HG02798 (cell line): ENCODE data around the gene AEBP1.

Experiments used
- ATAC-seq: cut with Tn5 transposase; IDR thresholded peaks from one replicate; pipeline ENCODE4 v1.9.1; 2021; ENCODE audit warnings: mild to moderate bottlenecking; ENCODE audit not compliant: unreplicated experiment, poor library complexity

The AEBP1 gene

GRCh38 chr7:44082541-44083207 lies 21.5 kb upstream of the AEBP1 start:
- ATAC-seq = peak; percentile 96

GRCh38 chr7:44083796-44084195 lies 20.3 kb upstream of the AEBP1 start:
- ATAC-seq = no peak

- ATAC-seq = no peak
Measured at GRCh38 chr7:44084701-44085100, 19.4 kb upstream of the AEBP1 start.

GRCh38 chr7:44085546-44085945 lies 18.6 kb upstream of the AEBP1 start:
- no peak for ATAC-seq

- ATAC-seq = no peak
Measured at GRCh38 chr7:44086627-44087026, 17.5 kb upstream of the AEBP1 start.

- no peak for ATAC-seq
Measured at GRCh38 chr7:44087911-44088838, 16.0 kb upstream of the AEBP1 start.

GRCh38 chr7:44093102-44093641 lies 11.0 kb upstream of the AEBP1 start:
- no peak for ATAC-seq

- ATAC-seq = no peak
Measured at GRCh38 chr7:44094365-44094764, 9.8 kb upstream of the AEBP1 start.

GRCh38 chr7:44094883-44095592 lies 9.1 kb upstream of the AEBP1 start:
- ATAC-seq = no peak

- no peak for ATAC-seq
Measured at GRCh38 chr7:44095781-44096180, 8.4 kb upstream of the AEBP1 start.

- ATAC-seq = no peak
Measured at GRCh38 chr7:44096326-44096881, 7.7 kb upstream of the AEBP1 start.

- ATAC-seq = peak; percentile 62
Measured at GRCh38 chr7:44097064-44097932, 6.8 kb upstream of the AEBP1 start.

GRCh38 chr7:44098092-44099068 lies 5.8 kb upstream of the AEBP1 start:
- no peak for ATAC-seq

- no peak for ATAC-seq
Measured at GRCh38 chr7:44099669-44100068, 4.5 kb upstream of the AEBP1 start.

GRCh38 chr7:44100458-44101302 lies 3.5 kb upstream of the AEBP1 start:
- ATAC-seq = no peak

- no peak for ATAC-seq
Measured at GRCh38 chr7:44101303-44101965, 2.7 kb upstream of the AEBP1 start.
